LNCaP clone FGC (cell line): Measurements from ENCODE around the gene FBXO9.

Experiments used
- DNase-seq: peaks from one replicate; pipeline ENCODE4 v3.0.0-alpha.2; 2011; ENCODE audit warnings: low read depth
- H3K4me3 ChIP-seq: 2 replicates; pipeline ENCODE4 v1.5.1; 2011; ENCODE audit warnings: mild to moderate bottlenecking, low read depth, low read length, control low read depth
- TF ChIP-seq, protein P1 (sequence below): IDR thresholded peaks from 2 replicates; pipeline ENCODE4 v1.5.1; 2012; ENCODE audit warnings: mild to moderate bottlenecking; ENCODE audit not compliant: control insufficient read depth, insufficient read depth; ENCODE audit errors: extremely low read depth

FBXO9 gene

GRCh38 chr6:53128842-53129241 is 63.6 kb downstream of the FBXO9 start:
- TF ChIP-seq, protein P1, sequence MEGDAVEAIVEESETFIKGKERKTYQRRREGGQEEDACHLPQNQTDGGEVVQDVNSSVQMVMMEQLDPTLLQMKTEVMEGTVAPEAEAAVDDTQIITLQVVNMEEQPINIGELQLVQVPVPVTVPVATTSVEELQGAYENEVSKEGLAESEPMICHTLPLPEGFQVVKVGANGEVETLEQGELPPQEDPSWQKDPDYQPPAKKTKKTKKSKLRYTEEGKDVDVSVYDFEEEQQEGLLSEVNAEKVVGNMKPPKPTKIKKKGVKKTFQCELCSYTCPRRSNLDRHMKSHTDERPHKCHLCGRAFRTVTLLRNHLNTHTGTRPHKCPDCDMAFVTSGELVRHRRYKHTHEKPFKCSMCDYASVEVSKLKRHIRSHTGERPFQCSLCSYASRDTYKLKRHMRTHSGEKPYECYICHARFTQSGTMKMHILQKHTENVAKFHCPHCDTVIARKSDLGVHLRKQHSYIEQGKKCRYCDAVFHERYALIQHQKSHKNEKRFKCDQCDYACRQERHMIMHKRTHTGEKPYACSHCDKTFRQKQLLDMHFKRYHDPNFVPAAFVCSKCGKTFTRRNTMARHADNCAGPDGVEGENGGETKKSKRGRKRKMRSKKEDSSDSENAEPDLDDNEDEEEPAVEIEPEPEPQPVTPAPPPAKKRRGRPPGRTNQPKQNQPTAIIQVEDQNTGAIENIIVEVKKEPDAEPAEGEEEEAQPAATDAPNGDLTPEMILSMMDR: no peak
- DNase-seq: no peak

DNA sequence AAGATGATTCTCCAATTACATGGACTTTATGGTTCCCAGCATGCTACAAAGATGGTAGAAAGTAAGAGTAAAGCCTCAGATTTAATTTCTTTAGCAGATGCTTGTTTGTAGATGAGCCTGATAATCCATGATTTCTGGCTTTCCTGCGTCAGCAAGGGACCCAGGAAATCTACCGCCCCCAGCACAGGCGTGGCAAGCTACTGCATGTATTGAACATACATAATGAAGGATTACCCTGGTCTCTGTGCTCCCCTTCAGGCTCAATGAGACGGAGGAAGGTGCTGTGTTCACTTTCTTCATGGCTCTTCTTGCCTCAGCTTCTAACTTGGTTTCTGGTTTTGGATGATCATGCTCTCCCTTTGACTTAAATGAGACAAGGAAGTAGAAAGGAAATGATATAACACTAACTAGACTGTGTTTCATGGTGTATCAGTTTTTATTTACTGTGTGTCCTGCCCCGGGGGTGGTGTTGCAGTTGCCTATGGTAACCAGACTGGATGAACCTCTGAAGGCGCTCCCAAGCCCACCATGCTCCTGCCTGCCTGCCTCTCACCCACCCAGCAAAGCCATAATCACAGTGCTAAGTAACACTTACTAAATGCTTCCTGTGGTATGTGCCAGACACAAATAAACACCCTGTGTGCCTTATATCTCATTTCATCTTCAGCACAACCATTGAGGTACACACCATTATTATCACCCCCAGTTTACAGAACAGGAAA is 65.5 kb downstream of the FBXO9 start:
- DNase-seq: no peak
- H3K4me3 ChIP-seq: no peak overlapping the region
- TF ChIP-seq, protein P1: no peak

More at GRCh38 chr6:53128842-53129241, 63.6 kb downstream of the FBXO9 start:
- H3K4me3 ChIP-seq: no peak overlapping the region

DNA sequence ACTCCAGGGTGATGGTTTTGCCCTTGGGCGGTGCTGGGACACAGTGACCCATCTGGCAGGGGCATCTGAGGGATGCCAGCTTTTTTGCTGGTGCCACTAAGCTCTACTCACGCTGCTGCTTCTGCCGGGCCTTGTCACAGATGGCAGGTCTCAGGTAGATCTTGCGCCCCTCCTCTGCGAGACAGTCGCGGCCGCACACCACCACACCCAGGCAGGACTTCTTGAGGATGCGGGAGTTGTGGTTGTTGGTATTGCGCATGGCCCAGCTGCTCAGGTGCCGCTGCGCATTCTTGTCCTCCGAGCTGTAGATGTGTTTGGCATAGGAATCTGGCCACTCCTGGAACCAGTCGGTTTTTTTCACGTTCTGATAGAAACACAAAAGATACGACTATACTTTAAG is 68.8 kb downstream of the FBXO9 start:
- no peak for DNase-seq
- TF ChIP-seq, protein P1: no peak
- no peak overlapping the region for H3K4me3 ChIP-seq

DNA sequence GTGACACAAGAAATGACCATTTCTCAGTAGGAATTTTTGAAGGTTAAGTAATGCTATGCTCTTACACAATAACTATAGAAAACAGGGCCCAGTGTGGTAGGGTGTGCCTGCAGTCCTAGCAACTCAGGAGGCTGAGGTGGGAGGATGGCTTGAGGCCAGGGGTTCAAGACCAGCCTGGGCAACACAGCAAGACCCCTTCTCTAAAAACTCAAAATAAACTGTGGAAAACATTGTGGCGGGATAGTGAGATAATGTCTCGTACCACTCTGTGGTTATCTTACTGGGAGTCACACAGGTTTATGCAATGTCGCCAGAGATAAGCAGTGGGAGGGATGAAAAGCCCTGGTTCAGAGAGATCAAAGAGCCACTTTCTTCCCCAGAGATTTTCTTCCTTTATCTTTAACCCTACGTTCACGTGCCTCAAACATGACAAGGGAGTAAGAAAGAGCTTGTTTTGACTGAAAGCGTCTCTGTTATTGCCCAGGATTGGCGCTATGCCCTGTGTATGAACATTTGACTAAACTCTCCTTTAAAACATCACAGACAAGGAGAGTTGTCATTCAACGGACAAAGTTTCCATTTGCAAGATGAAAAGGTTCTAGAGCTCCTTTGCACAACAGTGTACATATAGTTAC is 69.5 kb downstream of the FBXO9 start:
- DNase-seq: no peak
- TF ChIP-seq, protein P1: no peak
- H3K4me3 ChIP-seq: no peak overlapping the region

- DNase-seq: no peak
- H3K4me3 ChIP-seq: no peak overlapping the region
- TF ChIP-seq, protein P1: no peak
Measured at GRCh38 chr6:53136000-53136609, 70.9 kb downstream of the FBXO9 start.

GRCh38 chr6:53139841-53140413 is 74.7 kb downstream of the FBXO9 start:
- H3K4me3 ChIP-seq: no peak overlapping the region
- TF ChIP-seq, protein P1: no peak
- no peak for DNase-seq
